CD4-positive, alpha-beta T cell treated with Interleukin-6 for 4 hours (primary cell): Measurements from ENCODE around the gene GSTO1.
A peak's percentile ranks its signal among the peaks of the same experiment; 100 is the strongest.

ENCODE experiments used
- DNase-seq: peaks from one replicate; pipeline ENCODE4 v3.0.0-alpha.2; 2020; ENCODE audit warnings: mixed read lengths

GSTO1 gene

GRCh38 chr10:104307576-104308438 lies 53.1 kb downstream of the GSTO1 start:
- no peak for DNase-seq

GRCh38 chr10:104308439-104308903 lies 53.8 kb downstream of the GSTO1 start:
- peak; percentile 57 for DNase-seq

- DNase-seq = no peak
Measured at GRCh38 chr10:104309980-104310978, 55.6 kb downstream of the GSTO1 start.

- DNase-seq = no peak
Measured at GRCh38 chr10:104311184-104311720, 56.6 kb downstream of the GSTO1 start.

- DNase-seq = no peak
Measured at GRCh38 chr10:104314591-104315485, 60.1 kb downstream of the GSTO1 start.

- DNase-seq = no peak
Measured at GRCh38 chr10:104315486-104315921, 60.8 kb downstream of the GSTO1 start.

- DNase-seq = no peak
Measured at GRCh38 chr10:104316321-104317099, 61.8 kb downstream of the GSTO1 start.
